GM23338 (cell line): ENCODE data around the gene MFGE8. TPM values are rescaled to one million over a fixed set of nuclear protein-coding genes. Genes with fewer than 3 reads are reported as not detected.
A peak's percentile ranks its signal among the peaks of the same experiment; 100 is the strongest.

Experiments used
- ATAC-seq: fragments of 200-7000 bp; cut with Tn5 transposase; 3 replicates; pipeline ENCODE4 v1.9.1; 2020
- DNase-seq: peaks from one replicate; pipeline ENCODE4 v3.0.0-alpha.2; 2015; ENCODE audit warnings: low spot score
- H2AFZ ChIP-seq: fragments of 200-600 bp; sonication (generic); 2 replicates; pipeline ENCODE4 v1.8.0; 2016; ENCODE audit warnings: antibody characterized with exemption, mild to moderate bottlenecking, moderate library complexity
- H3F3A ChIP-seq: fragments of 200-600 bp; sonication (generic); replicated peaks from 2 replicates; pipeline ENCODE4 v1.8.0; 2017; ENCODE audit warnings: antibody characterized with exemption, mixed run types, low read depth
- H3K27ac ChIP-seq: fragments of 200-600 bp; sonication (generic); 2 replicates; pipeline ENCODE4 v1.6.1; 2016; ENCODE audit warnings: low read depth
- H3K27me3 ChIP-seq: fragments of 200-600 bp; sonication (generic); 2 replicates; pipeline ENCODE4 v1.8.0; 2016; ENCODE audit warnings: mild to moderate bottlenecking, mixed run types, moderate library complexity; ENCODE audit not compliant: insufficient read depth
- H3K36me3 ChIP-seq: fragments of 200-600 bp; sonication (generic); 2 replicates; pipeline ENCODE4 v1.8.0; 2016; ENCODE audit warnings: mild to moderate bottlenecking; ENCODE audit not compliant: insufficient read depth
- H3K4me1 ChIP-seq: fragments of 200-600 bp; sonication (generic); 2 replicates; pipeline ENCODE4 v1.8.0; 2016; ENCODE audit warnings: mild to moderate bottlenecking, moderate library complexity; ENCODE audit not compliant: insufficient read depth
- H3K4me2 ChIP-seq: fragments of 200-600 bp; sonication (generic); 2 replicates; pipeline ENCODE4 v1.7.1; 2017; ENCODE audit warnings: mixed run types
- H3K4me3 ChIP-seq: fragments of 200-600 bp; sonication (generic); 2 replicates; pipeline ENCODE4 v1.6.1; 2016; ENCODE audit warnings: mixed run types
- H3K79me2 ChIP-seq: fragments of 200-600 bp; sonication (generic); replicated peaks from 2 replicates; pipeline ENCODE4 v1.8.0; 2017; ENCODE audit warnings: mild to moderate bottlenecking; ENCODE audit not compliant: insufficient read depth
- H3K9me2 ChIP-seq: fragments of 200-600 bp; sonication (generic); 2 replicates; pipeline ENCODE4 v1.8.0; 2017; ENCODE audit not compliant: insufficient read depth
- H4K20me1 ChIP-seq: fragments of 200-600 bp; sonication (generic); replicated peaks from 2 replicates; pipeline ENCODE4 v1.8.0; 2017; ENCODE audit warnings: mild to moderate bottlenecking; ENCODE audit not compliant: insufficient read depth
- H3K27ac Mint-ChIP-seq: 2 replicates; pipeline ENCODE4 v1.8.0; 2020; ENCODE audit warnings: inconsistent platforms, mild to moderate bottlenecking, moderate library complexity, mixed read lengths
- H3K27me3 Mint-ChIP-seq: 3 replicates; pipeline ENCODE4 v1.8.0; 2022; ENCODE audit warnings: low read depth, mild to moderate bottlenecking, moderate library complexity, mixed read lengths, inconsistent platforms; ENCODE audit not compliant: insufficient read depth, poor library complexity
- H3K36me3 Mint-ChIP-seq: 3 replicates; pipeline ENCODE4 v1.8.0; 2021; ENCODE audit warnings: low read depth, mild to moderate bottlenecking, inconsistent platforms, moderate library complexity, mixed read lengths
- H3K4me1 Mint-ChIP-seq: 3 replicates; pipeline ENCODE4 v1.8.0; 2020; ENCODE audit warnings: mild to moderate bottlenecking, inconsistent platforms, mixed read lengths
- H3K4me3 Mint-ChIP-seq: 3 replicates; pipeline ENCODE4 v1.8.0; 2021; ENCODE audit warnings: moderate library complexity, mild to moderate bottlenecking, inconsistent platforms, mixed read lengths
- H3K9me3 Mint-ChIP-seq: 3 replicates; pipeline ENCODE4 v1.8.0; 2020; ENCODE audit warnings: moderate library complexity, mild to moderate bottlenecking, inconsistent platforms, mixed read lengths
- CREB1 ChIP-seq: fragments of 250-450 bp; sonication (Bioruptor Pico); IDR thresholded peaks from 2 replicates; pipeline ENCODE4 v1.5.0; 2020; ENCODE audit warnings: low read depth, mild to moderate bottlenecking, moderate library complexity
- CTCF ChIP-seq, 2 experiments: fragments of 200-600 bp in 1 of 2; sonication (generic) in 1 of 2; conservative IDR thresholded peaks; 2 replicates each; pipeline versions ENCODE4 v1.5.1 to v1.6.1; 2016 to 2017; ENCODE audit warnings: antibody characterized with exemption in 2 of 2, low read depth in 2 of 2, mild to moderate bottlenecking in 2 of 2, moderate library complexity in 1 of 2
- EZH2 ChIP-seq: fragments of 200-600 bp; sonication (generic); IDR thresholded peaks from one replicate; pipeline ENCODE4 v1.8.0; 2017; ENCODE audit warnings: antibody characterized with exemption, mild to moderate bottlenecking, low read depth; ENCODE audit not compliant: unreplicated experiment
- EZH2phosphoT487 ChIP-seq: fragments of 200-600 bp; sonication (generic); IDR thresholded peaks from one replicate; pipeline ENCODE4 v1.8.1; 2018; ENCODE audit warnings: antibody characterized with exemption; ENCODE audit not compliant: unreplicated experiment
- JUNB ChIP-seq: IDR thresholded peaks from one replicate; pipeline ENCODE4 v1.6.1; 2016; ENCODE audit warnings: antibody characterized with exemption; ENCODE audit not compliant: unreplicated experiment
- NANOG ChIP-seq: IDR thresholded peaks from 2 replicates; pipeline ENCODE4 v1.6.1; 2016; ENCODE audit warnings: antibody characterized with exemption, borderline replicate concordance
- POLR2AphosphoS5 ChIP-seq: IDR thresholded peaks from 2 replicates; pipeline ENCODE4 v1.6.1; 2016; ENCODE audit warnings: antibody characterized with exemption, low read depth
- REST ChIP-seq: IDR thresholded peaks from one replicate; pipeline ENCODE4 v1.6.1; 2018; ENCODE audit warnings: antibody characterized with exemption; ENCODE audit not compliant: unreplicated experiment
- STAT1 ChIP-seq: IDR thresholded peaks from one replicate; pipeline ENCODE4 v1.6.1; 2016; ENCODE audit warnings: antibody characterized with exemption; ENCODE audit not compliant: unreplicated experiment
- ZNF114 ChIP-seq: fragments of 250-450 bp; sonication (Bioruptor Pico); IDR thresholded peaks from 2 replicates; pipeline ENCODE4 v1.5.0; 2020; ENCODE audit warnings: mild to moderate bottlenecking, moderate library complexity
- ZNF331 ChIP-seq: fragments of 250-450 bp; sonication (Bioruptor Pico); IDR thresholded peaks from 2 replicates; pipeline ENCODE4 v1.5.0; 2020; ENCODE audit warnings: low read depth, mild to moderate bottlenecking, moderate library complexity
- ZNF462 ChIP-seq: fragments of 250-450 bp; sonication (Bioruptor Pico); IDR thresholded peaks from 2 replicates; pipeline ENCODE4 v1.5.0; 2020; ENCODE audit warnings: mild to moderate bottlenecking, moderate library complexity
- polyA plus RNA-seq: library from polyadenylated mRNA; unstranded; fragments of >200 nt; fragmentation: Nextera tagmentation; extraction: Ambion mirVana; gene quantifications from 2 replicates; pipeline ENCODE4 v1.2.1, GENCODE V29; 2016
- total RNA-seq: library from RNA; depleted of rRNA; stranded (reverse); fragments of >200 nt; shearing (Covaris generic); gene quantifications from 2 replicates; pipeline ENCODE4 v1.2.3, GENCODE V29; 2014
- TF ChIP-seq, protein P1 (sequence below): IDR thresholded peaks from 2 replicates; pipeline ENCODE4 v1.6.1; 2016; ENCODE audit warnings: antibody characterized with exemption

The MFGE8 gene
- total and polyA plus RNA-seq, 2 experiments from 2014 or later = 279 to 671 TPM

GRCh38 chr15:88900982-88901418 lies 12.2 kb downstream of the MFGE8 start:
- Histone ChIP-seq H3K79me2 (peaks cover 21% of the 10 kb centered on the region), H3K27me3 (no peaks in the 10 kb centered on the region), H3K36me3 (peaks cover 34% of the 10 kb centered on the region), H3K27ac (no peak overlapping the region), H3K4me2 (no peak overlapping the region), H4K20me1 (peaks cover 38% of the 10 kb centered on the region), H3K4me3 (no peak overlapping the region), H3F3A (peaks cover 45% of the 10 kb centered on the region), H3K4me1 (peaks cover 34% of the 10 kb centered on the region), H3K9me2 (no peaks in the 10 kb centered on the region), H2AFZ (no peak overlapping the region)
- ATAC-seq (no peak), DNase-seq (no peak)
- Mint-ChIP-seq H3K4me3 (no peak overlapping the region), H3K4me1 (peaks cover 72% of the 10 kb centered on the region), H3K27me3 (peaks cover 36% of the 10 kb centered on the region), H3K27ac (peak overlapping the region; percentile 7; the same call in 1 of the 2 replicates), H3K36me3 (peaks cover 90% of the 10 kb centered on the region), H3K9me3 (no peaks in the 10 kb centered on the region; the same call in 1 of the 3 replicates)
- TF ChIP-seq POLR2AphosphoS5 (no peak), ZNF462 (CRISPR knock-in tag) (no peak), ZNF114 (no peak), JUNB (no peak), EZH2phosphoT487 (no peak), EZH2 (no peak), ZNF331 (CRISPR knock-in tag) (no peak), NANOG (no peak), CREB1 (no peak), STAT1 (no peak), CTCF (conservative IDR thresholded peaks at IDR 0.05; ENCODE audit: low read depth in 2 of 2) (no peak), REST (no peak)
- TF ChIP-seq, protein P1, sequence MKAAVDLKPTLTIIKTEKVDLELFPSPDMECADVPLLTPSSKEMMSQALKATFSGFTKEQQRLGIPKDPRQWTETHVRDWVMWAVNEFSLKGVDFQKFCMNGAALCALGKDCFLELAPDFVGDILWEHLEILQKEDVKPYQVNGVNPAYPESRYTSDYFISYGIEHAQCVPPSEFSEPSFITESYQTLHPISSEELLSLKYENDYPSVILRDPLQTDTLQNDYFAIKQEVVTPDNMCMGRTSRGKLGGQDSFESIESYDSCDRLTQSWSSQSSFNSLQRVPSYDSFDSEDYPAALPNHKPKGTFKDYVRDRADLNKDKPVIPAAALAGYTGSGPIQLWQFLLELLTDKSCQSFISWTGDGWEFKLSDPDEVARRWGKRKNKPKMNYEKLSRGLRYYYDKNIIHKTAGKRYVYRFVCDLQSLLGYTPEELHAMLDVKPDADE = no peak
